ENCODE results near the gene ABCC10.

- TF ChIP-seq CTCF (IDR thresholded peaks at IDR 0.05) (no peak), ZNF317 (CRISPR knock-in tag; IDR thresholded peaks at IDR 0.05; ENCODE audit: borderline replicate concordance, low read depth) (no peak), JUN (CRISPR knock-in tag; IDR thresholded peaks at IDR 0.05) (no peak), IRF1 (CRISPR knock-in tag; IDR thresholded peaks at IDR 0.05) (no peak), ETV6 (CRISPR knock-in tag; IDR thresholded peaks at IDR 0.05) (no peak), ATF2 (CRISPR knock-in tag; IDR thresholded peaks at IDR 0.05; ENCODE audit: borderline replicate concordance, low read depth) (no peak), TEAD4 (CRISPR knock-in tag; IDR thresholded peaks at IDR 0.05) (no peak), TCF7 (CRISPR knock-in tag; IDR thresholded peaks at IDR 0.05; ENCODE audit: low read depth) (no peak), CREB1 (CRISPR knock-in tag; IDR thresholded peaks at IDR 0.05) (no peak), ATF6 (CRISPR knock-in tag; IDR thresholded peaks at IDR 0.05) (no peak)
Measured at GRCh38 chr6:43460032-43460431, 32.7 kb downstream of the ABCC10 start.
